HG02884 (cell line): ENCODE results near the gene DYRK2.
"Not testable (repeated sequence)": the region's sequence is repeated elsewhere in the genome, so short reads cannot be mapped to it uniquely, and the experiment has no call there.

Experiments
- ATAC-seq: cut with Tn5 transposase; IDR thresholded peaks from one replicate; pipeline ENCODE4 v1.9.1; 2021; ENCODE audit warnings: mild to moderate bottlenecking, moderate library complexity; ENCODE audit not compliant: unreplicated experiment

The DYRK2 gene

DNA sequence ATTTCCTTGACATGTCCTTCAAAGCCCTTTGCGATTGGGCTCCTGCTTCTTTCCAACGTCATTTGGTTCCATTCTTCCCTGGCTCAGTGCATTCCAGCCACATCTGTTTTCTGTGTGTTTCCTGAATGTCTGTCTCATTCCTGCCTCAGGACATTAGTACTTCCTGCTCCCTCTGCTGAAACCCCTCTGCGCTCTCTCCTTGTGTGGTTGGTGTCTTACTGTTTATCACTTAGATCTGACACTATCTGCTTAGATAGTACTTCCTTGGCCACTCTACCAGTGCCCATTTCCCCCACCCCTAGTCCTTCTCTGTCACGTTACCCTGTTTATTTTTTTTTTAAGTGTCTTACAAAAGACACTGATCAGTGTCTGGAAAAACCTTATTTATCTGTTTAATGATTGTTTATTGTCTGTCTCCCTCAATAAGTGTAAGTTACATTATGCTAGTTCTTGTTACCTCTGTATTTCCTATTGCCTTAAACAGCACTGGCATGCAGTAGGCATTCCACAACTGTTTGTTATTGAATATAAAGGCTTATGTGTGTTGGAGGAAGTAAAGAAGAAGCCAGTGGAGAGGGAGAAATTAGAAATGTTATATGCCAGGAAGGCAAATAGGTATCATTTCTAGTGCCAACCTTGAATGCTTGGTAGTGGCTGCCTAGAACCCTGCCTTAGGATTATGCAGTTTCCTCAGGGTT lies 21.5 kb downstream of the DYRK2 start:
- no peak for ATAC-seq

DNA sequence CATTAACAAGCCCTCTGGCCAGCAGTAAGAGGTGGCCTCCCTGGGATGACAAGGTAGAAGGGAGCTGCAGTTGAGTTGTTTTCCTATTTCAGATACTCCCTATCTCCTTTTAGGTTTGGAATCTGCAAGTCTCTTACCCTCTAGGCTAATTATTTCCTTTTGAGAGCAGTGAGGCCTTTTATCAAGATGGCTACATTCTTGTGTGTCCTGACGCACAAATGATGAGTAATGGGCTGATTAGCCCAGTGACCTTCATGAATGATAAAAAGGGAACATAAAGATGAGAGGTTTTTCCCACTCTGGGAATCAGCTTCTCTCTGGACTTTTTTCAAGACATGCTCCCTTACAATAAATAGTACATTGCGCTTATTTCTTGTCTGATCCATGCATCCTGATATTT lies 22.9 kb downstream of the DYRK2 start:
- no peak for ATAC-seq

DNA sequence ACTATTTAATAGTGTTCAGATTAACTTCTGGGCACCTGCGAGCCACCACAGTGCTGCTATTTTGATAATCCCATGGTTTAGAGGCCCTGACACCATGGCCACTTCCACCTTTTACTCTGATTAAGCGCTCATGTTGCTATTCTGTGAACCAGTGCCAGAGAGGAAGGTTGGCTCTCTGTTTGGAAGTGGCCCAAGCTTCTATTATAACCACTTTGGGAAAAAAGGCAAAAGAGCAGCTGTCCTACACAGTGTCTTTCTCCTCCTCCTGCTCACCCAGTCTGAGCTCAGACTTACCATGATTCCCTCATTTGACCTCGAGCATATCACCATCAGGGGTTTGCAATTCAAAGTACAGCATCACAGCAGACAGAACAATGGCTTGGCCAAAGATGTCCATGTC lies 23.3 kb downstream of the DYRK2 start:
- no peak for ATAC-seq

DNA sequence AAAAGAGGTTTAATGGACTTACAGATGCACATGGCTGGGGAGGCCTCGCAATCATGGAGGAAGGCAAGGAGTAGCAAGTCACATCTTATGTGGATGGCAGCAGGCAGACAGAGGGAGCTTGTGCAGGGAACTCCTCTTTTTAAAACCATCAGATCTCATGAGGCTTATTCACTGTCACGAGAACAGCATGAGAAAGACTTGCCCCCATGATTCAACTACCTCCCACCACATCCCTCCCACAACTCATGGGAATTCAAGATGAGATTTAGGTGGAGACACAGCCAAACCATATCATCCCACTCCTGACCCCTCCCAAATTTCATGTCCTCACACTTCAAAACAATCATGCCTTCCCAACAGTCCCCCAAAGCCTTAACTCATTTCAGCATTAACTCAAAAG lies 24.0 kb downstream of the DYRK2 start:
- not testable (repeated sequence) for ATAC-seq

DNA sequence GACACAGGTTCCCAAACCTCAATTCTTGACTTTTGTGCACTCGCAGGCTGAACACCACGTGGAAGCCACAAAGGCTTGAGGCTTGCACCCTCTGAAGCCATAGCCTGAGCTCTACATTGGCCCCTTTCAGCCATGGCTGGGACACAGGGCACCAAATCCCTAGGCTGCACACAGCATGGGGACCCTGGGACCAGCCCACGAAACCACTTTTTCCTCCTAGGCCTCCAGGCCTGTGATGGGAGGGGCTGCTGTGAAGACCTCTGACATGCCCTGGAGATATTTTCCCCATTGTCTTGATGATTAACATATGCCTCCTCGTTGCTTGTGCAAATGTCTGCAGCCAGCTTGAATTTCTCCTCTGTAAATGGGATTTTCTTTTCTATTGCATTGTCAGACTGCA lies 25.0 kb downstream of the DYRK2 start:
- not testable (repeated sequence) for ATAC-seq

DNA sequence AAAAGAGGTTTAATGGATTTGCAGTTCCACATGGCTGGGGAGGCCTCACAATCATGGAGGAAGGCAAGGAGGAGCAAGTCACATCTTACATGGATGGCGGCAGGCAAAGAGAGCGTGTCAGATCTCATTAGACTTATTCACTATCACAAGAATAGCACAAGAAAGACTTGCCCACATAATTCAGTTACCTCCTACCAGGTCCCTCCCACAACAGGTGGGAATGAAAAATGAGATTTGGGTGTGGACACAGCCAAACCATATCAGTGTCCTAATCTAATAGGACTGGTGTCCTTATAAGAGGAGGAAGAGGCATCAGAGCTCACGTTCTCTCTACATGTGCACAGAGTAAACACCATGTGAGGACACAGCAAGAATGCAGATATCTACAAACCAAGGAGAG lies 25.9 kb downstream of the DYRK2 start:
- no peak for ATAC-seq

DNA sequence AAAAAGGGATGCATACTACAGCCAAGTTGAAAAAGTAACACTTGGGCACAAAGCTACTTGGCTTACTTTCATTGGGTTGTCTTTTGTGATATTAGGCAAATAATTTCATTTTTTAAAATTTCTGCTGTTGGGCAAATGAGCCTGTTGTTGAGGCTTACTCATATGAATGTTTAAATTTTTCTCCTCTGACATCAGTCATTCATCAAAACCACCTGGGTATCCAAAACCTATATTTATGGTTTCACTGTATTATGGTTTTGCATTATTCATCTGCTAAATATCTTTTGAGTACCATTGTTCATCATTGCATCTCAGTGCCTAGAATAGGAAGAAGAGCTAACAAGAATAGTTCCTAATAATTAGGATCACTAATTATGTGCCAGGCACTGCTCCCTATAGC lies 28.1 kb downstream of the DYRK2 start:
- ATAC-seq, result no peak

DNA sequence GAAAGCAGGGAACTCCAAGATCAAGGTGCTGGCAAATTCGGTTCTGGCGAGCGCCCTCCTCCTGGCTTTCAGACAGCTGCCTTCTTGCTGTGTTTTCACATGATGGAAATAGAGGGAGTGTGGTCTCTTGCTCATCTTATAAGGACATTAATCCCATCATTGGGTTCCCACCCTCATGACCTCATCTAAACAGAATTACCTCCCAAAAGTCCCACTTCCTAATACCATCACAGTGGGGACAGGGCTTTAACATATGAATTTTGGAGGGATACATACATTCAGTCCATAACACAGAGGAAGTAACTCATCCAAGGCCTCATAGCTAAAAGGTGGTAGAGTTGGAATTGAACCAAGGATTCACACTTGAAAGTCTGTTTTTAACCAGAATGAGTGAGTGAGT lies 28.6 kb downstream of the DYRK2 start:
- no peak for ATAC-seq

DNA sequence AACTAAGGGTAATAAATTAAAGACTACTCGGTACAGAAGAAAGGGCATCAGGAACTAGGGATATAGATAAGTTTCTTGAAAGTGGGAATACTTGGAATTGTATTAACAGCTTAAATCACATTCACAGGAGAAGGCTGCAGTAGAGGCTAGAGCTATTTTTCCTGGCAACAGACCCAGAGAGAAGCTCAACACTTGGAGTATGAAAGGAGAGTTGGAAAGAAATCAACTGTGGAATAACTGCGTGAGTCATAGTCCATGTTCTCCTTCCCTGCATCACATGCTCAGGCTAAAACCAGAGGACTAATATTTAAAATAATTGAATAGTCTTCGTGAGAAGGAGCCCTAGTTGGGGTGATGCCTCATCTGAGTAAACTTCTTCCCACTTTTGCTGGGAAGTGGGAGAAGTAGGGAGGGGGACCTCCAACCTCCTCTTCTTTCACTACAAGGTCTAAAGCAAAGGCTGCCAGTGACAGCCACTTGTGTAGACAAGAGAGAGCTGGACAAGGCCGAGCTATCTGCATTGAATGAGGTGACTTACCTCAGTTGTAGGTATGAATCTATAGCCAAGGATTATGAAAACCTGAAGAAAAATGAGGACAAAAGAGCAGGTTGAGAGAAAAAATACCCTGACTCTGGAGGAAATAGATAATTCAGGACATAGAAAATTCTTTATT lies 32.7 kb downstream of the DYRK2 start:
- no peak for ATAC-seq

DNA sequence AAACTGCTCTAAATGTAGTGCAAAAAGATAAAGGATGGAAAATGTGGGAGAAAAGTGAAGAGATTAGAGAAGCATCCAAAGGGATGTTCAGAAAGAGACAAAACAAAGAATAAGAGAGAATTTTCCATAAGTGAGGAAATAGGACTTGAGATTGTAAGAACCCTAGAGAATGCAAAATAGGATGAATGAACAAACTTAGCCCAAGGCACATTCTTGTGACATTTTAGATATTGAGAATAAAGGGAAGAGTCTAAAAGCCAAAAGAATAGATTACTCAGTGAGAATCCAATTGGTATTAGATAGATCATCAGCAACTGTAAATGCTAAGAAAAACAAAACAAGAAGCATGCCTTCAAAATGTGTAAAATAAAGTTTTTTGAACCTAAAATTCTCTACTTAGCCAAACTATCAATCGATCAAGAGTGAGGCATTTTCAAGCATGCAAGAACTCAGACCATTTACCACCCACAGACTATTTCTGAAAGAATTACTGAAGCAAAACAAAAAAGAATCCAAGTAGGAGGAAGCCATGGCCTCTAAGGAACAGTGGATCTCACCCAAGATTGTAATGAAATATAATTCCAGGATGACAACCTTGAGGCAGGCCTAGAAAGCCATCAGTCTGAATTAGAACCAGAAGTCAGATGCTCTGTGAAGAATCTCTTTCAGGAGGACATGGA lies 33.5 kb downstream of the DYRK2 start:
- no peak for ATAC-seq

DNA sequence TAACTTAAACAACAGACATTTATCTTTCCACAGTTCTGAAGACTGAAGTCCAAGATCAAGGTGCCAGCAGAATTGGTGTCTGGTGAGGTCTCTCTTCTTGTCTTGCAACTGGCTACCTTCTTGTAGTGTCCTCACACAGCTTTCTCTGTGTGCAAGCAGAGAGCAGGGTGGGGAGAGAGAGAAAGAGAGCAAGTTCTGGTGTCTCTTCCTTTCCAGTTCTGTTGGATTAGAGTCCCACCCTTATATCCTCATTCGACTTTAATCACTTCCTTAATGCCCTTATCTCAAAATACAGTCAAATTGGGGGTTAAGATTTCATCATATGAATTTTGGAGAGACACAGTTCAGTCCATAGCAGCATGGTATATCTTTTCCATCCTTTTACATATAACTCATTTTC lies 40.8 kb downstream of the DYRK2 start:
- ATAC-seq, result no peak

DNA sequence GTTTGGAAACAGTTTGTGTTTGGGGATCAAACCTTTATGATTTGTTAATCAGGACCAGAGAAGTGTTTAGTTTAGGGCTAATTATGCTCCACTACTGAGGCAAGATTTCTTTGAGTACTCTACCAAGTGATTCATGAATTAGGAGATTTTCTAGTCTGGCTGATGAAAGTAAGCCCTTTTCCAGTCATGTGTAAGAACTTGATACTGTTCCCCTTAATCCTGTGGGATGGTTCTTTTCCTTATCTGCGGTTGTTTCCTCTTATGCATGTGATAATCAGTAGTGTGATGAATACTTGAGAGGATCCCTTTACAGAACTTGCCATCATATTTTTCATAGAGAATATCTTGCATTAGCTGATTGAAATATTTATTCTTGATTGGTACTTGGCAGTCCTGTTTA lies 42.1 kb downstream of the DYRK2 start:
- no peak for ATAC-seq

DNA sequence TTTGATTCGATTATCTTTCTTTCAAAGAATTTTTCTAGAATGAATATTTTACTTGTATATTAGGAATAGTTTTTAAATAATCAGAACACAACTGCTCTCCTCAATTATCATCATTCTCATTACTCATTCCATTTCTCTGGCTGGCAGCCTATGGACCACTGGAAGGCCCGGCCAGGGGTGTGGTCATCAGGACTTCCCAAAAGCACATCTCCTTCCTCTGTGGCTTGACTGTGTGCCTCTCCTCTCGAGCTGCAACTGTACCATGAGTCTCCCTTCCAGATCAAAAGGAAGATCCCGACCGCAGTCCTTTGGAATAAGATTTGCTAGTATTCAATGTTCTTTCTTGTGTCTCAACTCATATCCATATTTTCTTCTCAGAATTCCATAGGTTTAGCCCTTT lies 42.7 kb downstream of the DYRK2 start:
- ATAC-seq, result no peak

DNA sequence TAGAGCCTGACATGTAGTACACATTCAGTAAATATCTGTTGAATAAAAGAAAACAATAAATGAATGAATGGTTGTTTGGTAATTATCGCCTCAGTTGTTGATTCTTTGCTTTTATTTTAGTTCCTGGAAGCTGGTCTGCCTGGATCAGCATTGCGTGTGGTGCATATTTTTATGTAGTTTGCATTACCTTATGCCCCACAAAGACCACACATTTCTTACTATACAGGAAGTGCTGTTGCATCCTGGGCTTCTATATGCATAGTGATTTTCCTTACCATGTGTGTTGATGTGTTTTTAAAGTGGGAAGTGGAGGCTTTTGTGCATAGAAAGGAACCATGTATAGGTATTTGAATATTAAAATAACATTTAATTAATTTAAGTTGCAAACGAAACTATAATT lies 43.6 kb downstream of the DYRK2 start:
- no peak for ATAC-seq

DNA sequence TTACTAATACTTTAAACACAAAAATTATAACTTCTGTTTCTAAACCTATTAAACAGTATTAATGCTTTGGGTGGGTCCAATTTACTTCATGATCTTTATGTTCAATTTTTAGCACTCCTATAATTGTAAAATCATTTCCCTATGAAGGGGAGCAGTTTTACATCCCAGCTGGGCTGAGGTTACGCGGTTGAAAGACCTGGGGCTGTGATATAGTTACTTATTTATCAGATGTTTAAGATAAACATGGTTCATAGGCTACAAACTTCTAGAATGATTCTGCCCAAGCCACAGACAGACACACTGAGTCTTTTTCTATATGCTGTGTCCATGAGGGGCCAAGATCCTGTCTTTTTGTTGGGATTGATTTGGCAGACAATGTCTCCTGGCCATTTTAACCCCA lies 44.4 kb downstream of the DYRK2 start:
- peak; percentile 40 for ATAC-seq

DNA sequence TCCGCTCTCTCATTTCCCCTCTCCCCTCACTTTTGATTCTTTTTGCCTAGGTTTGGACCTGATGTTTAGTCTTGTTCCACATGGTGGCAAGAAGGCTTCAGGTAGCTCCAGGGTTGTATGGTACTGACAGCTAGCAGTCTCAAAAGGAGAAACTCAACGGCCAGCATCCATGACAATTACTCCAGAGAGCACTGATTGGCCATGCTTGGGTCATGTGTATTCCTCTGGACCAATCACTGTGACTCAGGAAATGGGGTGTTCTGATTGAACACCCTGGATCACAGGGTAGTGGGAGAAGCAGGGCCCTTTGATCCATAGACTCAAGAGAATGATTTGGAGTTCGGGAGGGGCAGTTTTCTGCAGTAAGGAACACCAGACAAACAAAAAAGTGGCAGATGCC lies 45.3 kb downstream of the DYRK2 start:
- no peak for ATAC-seq

DNA sequence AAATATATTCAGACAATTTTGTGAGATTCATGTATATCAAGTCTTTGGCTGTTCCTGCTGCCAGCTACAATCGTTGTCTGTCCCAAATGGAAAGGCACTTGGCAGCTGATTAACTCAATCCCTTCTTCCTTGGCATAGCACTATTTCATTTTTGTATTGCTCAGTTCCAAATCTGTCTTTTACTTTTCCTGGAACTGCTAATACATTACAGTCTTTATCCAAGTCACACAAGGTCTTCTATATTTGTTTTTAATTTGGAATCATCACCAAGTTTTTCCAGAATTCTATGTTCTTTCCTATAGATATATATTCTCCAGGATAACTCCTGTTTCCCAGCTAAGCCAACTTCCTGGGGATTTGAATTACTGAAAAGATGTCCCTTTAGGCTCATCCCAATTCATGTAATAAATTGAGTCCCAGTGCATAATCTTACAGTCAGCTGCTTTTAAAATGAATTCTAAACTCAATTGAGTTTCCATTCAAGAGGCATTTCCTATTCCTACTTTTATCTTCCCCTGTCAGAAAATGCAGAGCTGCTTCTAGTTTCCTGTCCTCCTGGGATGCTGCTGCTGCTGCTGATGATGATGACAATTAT lies 45.9 kb downstream of the DYRK2 start:
- ATAC-seq, result no peak

DNA sequence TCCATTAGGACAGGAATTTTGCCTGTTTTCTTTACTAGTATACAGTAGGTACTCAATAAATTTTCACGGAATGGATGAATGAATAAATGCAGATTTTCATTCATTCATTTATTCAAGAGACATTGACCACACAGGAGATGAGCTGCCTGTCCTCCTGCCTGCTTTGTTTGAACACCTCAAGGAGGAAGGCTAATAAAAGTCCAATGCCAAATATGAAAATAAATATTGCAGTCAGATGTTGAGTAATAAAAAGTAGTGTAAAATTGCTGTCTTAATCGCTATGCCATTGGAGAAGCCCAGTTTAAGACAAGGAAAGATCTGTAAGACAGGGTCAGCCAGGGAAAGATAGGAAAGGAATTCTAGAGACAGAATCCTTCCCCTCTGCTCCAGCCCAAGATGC lies 47.4 kb downstream of the DYRK2 start:
- ATAC-seq, result no peak

DNA sequence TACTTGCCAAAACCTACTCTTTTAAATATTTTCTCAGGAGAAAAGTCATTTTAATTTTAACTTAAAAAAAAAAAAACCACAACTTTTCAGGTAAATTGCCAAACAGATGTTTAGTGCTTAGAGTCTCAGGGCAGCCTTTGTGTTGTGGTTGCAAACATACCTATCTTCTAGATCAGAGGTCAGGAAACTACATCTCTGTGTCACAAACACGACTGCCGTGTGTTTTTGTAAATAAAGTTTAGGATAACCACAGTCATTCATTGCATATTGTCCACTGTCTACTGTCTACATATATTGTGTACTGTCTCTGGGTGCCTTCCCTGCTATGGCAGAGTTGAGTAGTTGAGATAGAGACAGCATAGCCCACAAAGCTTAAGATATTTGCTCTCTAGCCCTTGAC lies 48.9 kb downstream of the DYRK2 start:
- no peak for ATAC-seq

DNA sequence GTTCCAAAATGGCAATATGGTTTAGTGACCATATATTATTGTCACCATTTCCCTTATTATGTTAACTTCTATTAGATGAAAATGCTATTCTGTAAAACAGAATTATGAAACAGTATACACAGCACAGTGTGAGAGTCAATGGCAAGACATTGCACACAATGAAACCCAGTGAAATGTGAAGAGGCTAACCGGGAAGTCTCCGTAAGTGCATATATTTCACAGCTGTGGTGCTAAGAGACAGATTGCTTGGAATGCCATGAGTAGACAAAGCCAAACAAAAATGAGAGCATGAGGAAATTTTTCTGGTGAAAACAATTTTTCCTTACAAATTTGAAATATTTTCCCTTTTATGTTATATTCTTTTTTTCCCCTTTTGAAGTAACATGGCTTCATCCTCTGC lies 49.4 kb downstream of the DYRK2 start:
- ATAC-seq, result no peak

DNA sequence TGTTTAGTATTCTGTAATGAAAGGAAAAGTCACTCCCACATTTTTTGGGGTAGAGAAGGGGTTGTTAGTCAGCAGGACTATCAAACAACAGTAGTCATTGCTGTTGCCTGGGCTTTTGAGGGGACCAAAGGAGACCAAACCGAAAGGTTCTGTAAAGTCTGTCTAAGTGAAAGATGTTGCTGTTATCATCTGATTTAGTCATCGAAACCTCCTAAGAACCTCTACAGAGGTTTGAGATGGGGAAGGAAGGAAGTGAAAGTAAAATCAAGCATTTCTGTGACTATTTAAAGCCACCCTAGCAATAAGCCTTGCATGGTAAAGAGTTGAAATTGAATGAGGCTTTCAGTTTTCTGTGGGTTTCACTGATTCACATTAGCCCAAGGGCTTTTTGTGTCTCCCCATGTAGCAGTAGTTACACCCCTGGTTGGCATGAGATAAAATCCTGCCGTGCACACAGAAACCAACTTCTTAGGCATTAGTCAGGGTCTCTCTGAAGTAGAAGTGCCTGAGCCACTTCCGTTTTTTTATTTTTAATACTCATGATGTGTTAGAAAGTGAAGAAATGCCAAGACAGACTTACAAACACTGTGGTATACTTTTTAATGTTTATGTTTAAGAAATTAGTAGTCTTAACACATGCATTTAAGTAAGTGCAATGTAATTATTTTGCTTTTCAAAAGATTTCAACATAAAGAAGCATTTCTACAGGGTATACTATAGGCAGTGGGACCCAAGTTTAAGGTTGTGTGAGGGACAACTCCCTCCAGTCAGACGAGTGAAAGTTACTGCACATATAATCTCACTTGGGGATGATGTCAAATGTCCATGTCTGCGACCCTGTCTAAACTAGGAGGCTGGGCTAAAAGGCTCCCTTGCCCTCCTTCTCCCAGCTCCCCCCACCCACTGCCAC lies 50.4 kb downstream of the DYRK2 start:
- peak; percentile 94 for ATAC-seq
